ENCODE measurements around the gene SLC6A3.
"Not testable (repeated sequence)": the region's sequence is repeated elsewhere in the genome, so short reads cannot be mapped to it uniquely, and the experiment has no call there.

SLC6A3 gene

DNA sequence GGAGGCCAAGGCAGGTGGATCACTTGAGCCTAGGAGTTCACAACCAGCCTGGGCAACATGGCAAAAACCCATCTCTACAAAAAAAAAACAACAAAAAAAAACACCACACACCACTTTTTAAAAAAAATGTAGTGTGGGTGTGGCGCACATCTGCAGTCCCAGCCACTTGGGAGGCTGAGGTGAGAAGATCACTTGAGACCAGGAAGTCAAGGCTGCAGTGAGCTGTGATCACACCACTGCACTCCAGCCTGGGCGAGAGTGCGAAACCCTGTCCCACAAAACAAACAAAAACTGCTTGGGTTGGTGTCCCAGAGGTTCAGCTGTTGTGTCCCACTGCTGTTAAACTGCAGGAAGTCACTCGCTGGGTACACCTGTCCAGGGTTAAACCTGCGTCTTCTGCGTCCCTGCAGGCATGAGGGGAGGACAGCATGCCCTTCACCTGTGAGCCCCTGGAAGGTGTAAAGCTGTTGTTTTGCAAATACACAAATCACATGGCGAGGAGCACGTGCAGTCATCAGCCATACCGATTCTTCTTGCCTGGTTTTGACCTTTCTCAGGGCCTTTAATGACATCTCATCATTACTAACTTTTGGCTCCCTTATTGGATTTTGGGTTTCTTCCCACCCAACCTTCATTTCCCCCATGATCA is 71.1 kb downstream of the SLC6A3 start:
- no peaks in the 10 kb centered on the region for H3K4me1 ChIP-seq
- no peak for DNase-seq
- H3K4me3 ChIP-seq (ENCODE audit: low read depth, low read length) = no peak overlapping the region
- H3K27me3 ChIP-seq = peaks cover 48% of the 10 kb centered on the region
- H3K9me3 ChIP-seq = no peaks in the 10 kb centered on the region
- no peak for TF ChIP-seq CTCF (IDR thresholded peaks at IDR 0.05; ENCODE audit: low read depth, low read length)
- no peaks in the 10 kb centered on the region for H3K36me3 ChIP-seq

- DNase-seq; H3K9me3 ChIP-seq; H3K4me1 ChIP-seq; H3K4me3 ChIP-seq (ENCODE audit: low read depth, low read length); H3K36me3 ChIP-seq: not testable (repeated sequence)
- H3K27me3 ChIP-seq = peaks cover 60% of the 10 kb centered on the region
Measured at GRCh38 chr5:1371972-1372342, 73.3 kb downstream of the SLC6A3 start.

- no peak for TF ChIP-seq CTCF (IDR thresholded peaks at IDR 0.05; ENCODE audit: low read depth, low read length)
- Histone ChIP-seq H3K4me1 (no peaks in the 10 kb centered on the region), H3K4me3 (ENCODE audit: low read depth, low read length) (no peak overlapping the region), H3K27me3 (peaks cover 66% of the 10 kb centered on the region), H3K9me3 (no peaks in the 10 kb centered on the region), H3K36me3 (no peaks in the 10 kb centered on the region)
- no peak for DNase-seq
Measured at GRCh38 chr5:1371218-1371971, 73.8 kb downstream of the SLC6A3 start.

DNA sequence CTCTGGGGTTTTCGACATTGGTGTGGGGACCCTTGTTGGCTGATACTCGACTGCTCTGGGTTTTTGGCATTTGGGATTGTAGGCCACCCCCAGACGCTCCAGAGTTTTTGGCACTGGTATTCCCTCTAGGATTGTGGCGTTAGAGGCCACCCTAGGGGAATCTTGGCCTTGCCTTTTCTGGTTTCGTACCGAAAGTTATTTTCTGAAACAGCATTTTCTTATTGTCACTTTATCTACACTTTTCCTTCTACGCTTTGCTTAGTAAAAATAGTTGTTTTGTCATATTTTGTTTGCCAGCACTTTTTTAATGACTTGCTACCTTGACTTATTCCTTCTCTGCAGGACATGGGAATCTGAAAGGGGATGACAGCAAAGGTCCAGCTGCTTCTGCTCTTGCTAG is 75.2 kb downstream of the SLC6A3 start:
- no peaks in the 10 kb centered on the region for H3K9me3 ChIP-seq
- no peak overlapping the region for H3K4me3 ChIP-seq (ENCODE audit: low read depth, low read length)
- H3K4me1 ChIP-seq = no peaks in the 10 kb centered on the region
- no peak for DNase-seq
- no peak for TF ChIP-seq CTCF (IDR thresholded peaks at IDR 0.05; ENCODE audit: low read depth, low read length)
- peaks cover 72% of the 10 kb centered on the region for H3K27me3 ChIP-seq
- no peaks in the 10 kb centered on the region for H3K36me3 ChIP-seq

GRCh38 chr5:1368756-1369155 is 76.5 kb downstream of the SLC6A3 start:
- H3K36me3 ChIP-seq = no peaks in the 10 kb centered on the region
- no peaks in the 10 kb centered on the region for H3K9me3 ChIP-seq
- H3K4me1 ChIP-seq = no peaks in the 10 kb centered on the region
- TF ChIP-seq CTCF (IDR thresholded peaks at IDR 0.05; ENCODE audit: low read depth, low read length) = no peak
- no peak for DNase-seq
- H3K4me3 ChIP-seq (ENCODE audit: low read depth, low read length) = no peak overlapping the region
- peaks cover 76% of the 10 kb centered on the region for H3K27me3 ChIP-seq

GRCh38 chr5:1368236-1368635 is 77.0 kb downstream of the SLC6A3 start:
- no peaks in the 10 kb centered on the region for H3K36me3 ChIP-seq
- no peak for TF ChIP-seq CTCF (IDR thresholded peaks at IDR 0.05; ENCODE audit: low read depth, low read length)
- peaks cover 79% of the 10 kb centered on the region for H3K27me3 ChIP-seq
- DNase-seq = no peak
- H3K4me1 ChIP-seq = no peaks in the 10 kb centered on the region
- H3K9me3 ChIP-seq = no peaks in the 10 kb centered on the region
- no peak overlapping the region for H3K4me3 ChIP-seq (ENCODE audit: low read depth, low read length)

Measured in BE2C (cell line).